ENCODE measurements around the gene EBF3. TPM values are rescaled to one million over a fixed set of nuclear protein-coding genes. Genes with fewer than 3 reads are reported as not detected.

Gene EBF3
- total and polyA plus RNA-seq, 7 donors, result 1.2 to 8.9 (median 4.5) TPM; not detected in 1

GRCh38 chr10:129955601-129956285, 8.3 kb downstream of the EBF3 start:
- intact Hi-C loops (cut with DNase I), result no loop called here
- WGBS, 2 donors, result 23 to 49% methylated on average over 6 of the region's 6 CpGs
- no peaks in the 10 kb centered on the region for H3K36me3 ChIP-seq
- peaks cover 26 to 69% (median 37%) of the 10 kb centered on the region in 3 donors for H3K27me3 ChIP-seq
- H3K4me1 ChIP-seq, result peaks cover 0 to 17% (median 17%) of the 10 kb centered on the region in 4 donors
- no peak overlapping the region for H3K4me3 ChIP-seq
- DNase-seq, result no peak
- H3K27ac ChIP-seq, result no peak overlapping the region
- no peaks in the 10 kb centered on the region for H3K9me3 ChIP-seq
- TF ChIP-seq CTCF (IDR thresholded peaks at IDR 0.05) (no peak), EP300 (IDR thresholded peaks at IDR 0.05) (no peak), POLR2A (IDR thresholded peaks at IDR 0.05) (no peak), POLR2AphosphoS5 (IDR thresholded peaks at IDR 0.05) (no peak)

GRCh38 chr10:129954492-129955315, 9.4 kb downstream of the EBF3 start:
- intact Hi-C loops (cut with DNase I), result no loop called here
- Histone ChIP-seq H3K27ac (no peak overlapping the region), H3K27me3 (peaks cover 17 to 66% (median 27%) of the 10 kb centered on the region in 3 donors), H3K36me3 (no peaks in the 10 kb centered on the region), H3K4me1 (peaks cover 0 to 14% (median 14%) of the 10 kb centered on the region in 4 donors), H3K4me3 (no peak overlapping the region), H3K9me3 (no peaks in the 10 kb centered on the region)
- DNase-seq, result peak; percentile 41
- 54 to 84% methylated on average over 11 of the region's 11 CpGs for WGBS, 2 donors
- TF ChIP-seq EP300 (IDR thresholded peaks at IDR 0.05) (no peak), POLR2A (IDR thresholded peaks at IDR 0.05) (no peak), CTCF (IDR thresholded peaks at IDR 0.05) (no peak), POLR2AphosphoS5 (IDR thresholded peaks at IDR 0.05) (no peak)

GRCh38 chr10:129953119-129954051, 10.7 kb downstream of the EBF3 start:
- Histone ChIP-seq H3K9me3 (no peaks in the 10 kb centered on the region), H3K27me3 (peaks cover 4 to 63% (median 20%) of the 10 kb centered on the region in 3 donors), H3K27ac (peak overlapping the region in 3 of 4 donors; percentile 26 to 61 (median 47)), H3K4me3 (no peak overlapping the region), H3K36me3 (no peaks in the 10 kb centered on the region), H3K4me1 (peaks cover 0 to 1% (median under 1%) of the 10 kb centered on the region in 4 donors)
- TF ChIP-seq POLR2AphosphoS5 (IDR thresholded peaks at IDR 0.05) (no peak), EP300 (IDR thresholded peaks at IDR 0.05) (no peak)
- intact Hi-C loops (cut with DNase I), result no loop called here
- 80 to 90% methylated on average over 22 of the region's 22 CpGs for WGBS, 2 donors
- DNase-seq, result peak; percentile 59

- H3K27ac ChIP-seq, result peak overlapping the region in 2 of 4 donors; percentile 47 to 61
- WGBS, 2 donors, result 75 to 85% methylated on average over 13 of the region's 13 CpGs
- no peak for TF ChIP-seq EP300 (IDR thresholded peaks at IDR 0.05)
- TF ChIP-seq POLR2AphosphoS5 (IDR thresholded peaks at IDR 0.05), result no peak
- no peak for TF ChIP-seq CTCF (IDR thresholded peaks at IDR 0.05)
- TF ChIP-seq POLR2A (IDR thresholded peaks at IDR 0.05), result no peak
- no peaks in the 10 kb centered on the region for H3K4me1 ChIP-seq
- H3K27me3 ChIP-seq, result peaks cover 0 to 54% (median 14%) of the 10 kb centered on the region in 3 donors
- DNase-seq, result no peak
- no peaks in the 10 kb centered on the region for H3K36me3 ChIP-seq
- no peak overlapping the region for H3K4me3 ChIP-seq
- intact Hi-C loops (cut with DNase I), result no loop called here
- no peaks in the 10 kb centered on the region for H3K9me3 ChIP-seq
These were observed 11.5 kb downstream of the EBF3 start for GRCh38 chr10:129952378-129953118.

Measured in sigmoid colon (tissue), 7 donors.